Keratinocyte (primary cell): Measurements from ENCODE around the gene TMEM97. TPM values are rescaled to one million over a fixed set of nuclear protein-coding genes. Genes with fewer than 3 reads are reported as not detected.

Experiments
- DNase-seq: peaks from one replicate; pipeline ENCODE4 v3.0.0-alpha.2; 2011; ENCODE audit warnings: low read depth, missing footprints, low spot score
- FAIRE-seq: peaks from 2 replicates; lab custom pipeline; 2011; peaks lifted over from hg19 to GRCh38; lab: Jason Lieb, UNC
- H2AFZ ChIP-seq: 2 replicates; pipeline ENCODE4 v1.6.0; 2012; ENCODE audit warnings: low read length, control low read depth, inconsistent platforms; ENCODE audit not compliant: control insufficient read depth
- H3K27ac ChIP-seq: 2 replicates; pipeline ENCODE4 v1.5.1; 2011; ENCODE audit warnings: low read length; ENCODE audit not compliant: control insufficient read depth, insufficient read depth
- H3K27me3 ChIP-seq: 3 replicates; pipeline ENCODE4 v1.6.0; 2011; ENCODE audit warnings: low read length; ENCODE audit not compliant: control insufficient read depth, insufficient read depth; ENCODE audit errors: extremely low read depth
- H3K36me3 ChIP-seq, 2 experiments: 2 replicates in 1 of 2; 3 replicates in 1 of 2; pipeline ENCODE4 v1.5.1; 2011; ENCODE audit warnings: low read length in 2 of 2, mild to moderate bottlenecking in 1 of 2; ENCODE audit not compliant: control insufficient read depth in 2 of 2, insufficient read depth in 2 of 2; ENCODE audit errors: extremely low read depth in 1 of 2
- H3K4me1 ChIP-seq: 3 replicates; pipeline ENCODE4 v1.5.1; 2011; ENCODE audit warnings: low read length; ENCODE audit not compliant: control insufficient read depth, insufficient read depth; ENCODE audit errors: extremely low read depth
- H3K4me2 ChIP-seq: 3 replicates; pipeline ENCODE4 v1.6.0; 2011; ENCODE audit warnings: low read depth, low read length; ENCODE audit not compliant: control insufficient read depth, insufficient read depth; ENCODE audit errors: extremely low read depth
- H3K4me3 ChIP-seq, 3 experiments: fragments of 200-600 bp in 1 of 3; sonication (generic) in 1 of 3; 2 replicates in 2 of 3; 3 replicates in 1 of 3; pipeline ENCODE4 v1.5.1; 2011 to 2016; ENCODE audit warnings: low read length in 3 of 3, mild to moderate bottlenecking in 3 of 3, control low read depth in 2 of 3, inconsistent platforms in 1 of 3, low read depth in 1 of 3, mixed read lengths in 1 of 3, mixed run types in 1 of 3, moderate library complexity in 1 of 3; ENCODE audit not compliant: control insufficient read depth in 2 of 3, insufficient read depth in 2 of 3; ENCODE audit errors: extremely low read depth in 1 of 3
- H3K79me2 ChIP-seq: 2 replicates; pipeline ENCODE4 v1.6.0; 2012; ENCODE audit warnings: low read length; ENCODE audit not compliant: control insufficient read depth, insufficient read depth
- H3K9ac ChIP-seq: 3 replicates; pipeline ENCODE4 v1.6.0; 2011; ENCODE audit warnings: low read length; ENCODE audit not compliant: control insufficient read depth, insufficient read depth; ENCODE audit errors: extremely low read depth
- H3K9me1 ChIP-seq: 3 replicates; pipeline ENCODE4 v1.6.0; 2011; ENCODE audit warnings: low read length; ENCODE audit not compliant: control insufficient read depth, insufficient read depth; ENCODE audit errors: extremely low read depth
- H3K9me3 ChIP-seq: 2 replicates; pipeline ENCODE4 v1.5.1; 2012; ENCODE audit warnings: low read depth, low read length; ENCODE audit not compliant: control insufficient read depth
- H4K20me1 ChIP-seq: 3 replicates; pipeline ENCODE4 v1.6.0; 2011; ENCODE audit warnings: low read length; ENCODE audit not compliant: control insufficient read depth, insufficient read depth; ENCODE audit errors: extremely low read depth
- EZH2 ChIP-seq: IDR thresholded peaks from one replicate; pipeline ENCODE4 v1.6.1; 2012; ENCODE audit warnings: inconsistent platforms, mild to moderate bottlenecking, low read length, moderate library complexity
- dilution Hi-C: fragments of 300-500 bp; cut with MboI; formaldehyde crosslinking; loops from one replicate; pipeline ENCODE4 v1.7.0; 2020; ENCODE audit warnings: low sequenced_read_pairs; ENCODE audit not compliant: extremely low pct_ligation_motif_present
- polyA plus RNA-seq, 5 experiments: library from polyadenylated mRNA; depleted of rRNA in 3 of 5; stranded (reverse) in 3 of 5; stranded (forward) in 1 of 5; unstranded in 1 of 5; fragments of >200 nt; gene quantifications; 1 replicate in 1 of 5; 2 replicates in 3 of 5; 3 replicates in 1 of 5; pipeline versions ENCODE4 v1.2.1 to v1.2.3, GENCODE V29; 2011 to 2012; ENCODE audit warnings: missing spikeins in 2 of 5, low read depth in 1 of 5, low replicate concordance in 1 of 5
- TF ChIP-seq, protein P1 (sequence below), 3 experiments: IDR thresholded peaks in 1 of 3; conservative IDR thresholded peaks in 1 of 3; optimal IDR thresholded peaks in 1 of 3; 2 replicates in 2 of 3; 3 replicates in 1 of 3; pipeline versions ENCODE3 to v1.5.1; 2011; ENCODE audit warnings: low read length in 3 of 3, mild to moderate bottlenecking in 3 of 3, moderate library complexity in 2 of 3, control low read depth in 1 of 3, inconsistent platforms in 1 of 3; ENCODE audit not compliant: insufficient read depth in 2 of 3; ENCODE audit errors: extremely low read depth in 1 of 3

TMEM97 gene
- polyA plus RNA-seq, 1 donor (not counting 4 experiments of a cell fraction or from before 2014, with no cell fraction given): 29.9 TPM

DNA sequence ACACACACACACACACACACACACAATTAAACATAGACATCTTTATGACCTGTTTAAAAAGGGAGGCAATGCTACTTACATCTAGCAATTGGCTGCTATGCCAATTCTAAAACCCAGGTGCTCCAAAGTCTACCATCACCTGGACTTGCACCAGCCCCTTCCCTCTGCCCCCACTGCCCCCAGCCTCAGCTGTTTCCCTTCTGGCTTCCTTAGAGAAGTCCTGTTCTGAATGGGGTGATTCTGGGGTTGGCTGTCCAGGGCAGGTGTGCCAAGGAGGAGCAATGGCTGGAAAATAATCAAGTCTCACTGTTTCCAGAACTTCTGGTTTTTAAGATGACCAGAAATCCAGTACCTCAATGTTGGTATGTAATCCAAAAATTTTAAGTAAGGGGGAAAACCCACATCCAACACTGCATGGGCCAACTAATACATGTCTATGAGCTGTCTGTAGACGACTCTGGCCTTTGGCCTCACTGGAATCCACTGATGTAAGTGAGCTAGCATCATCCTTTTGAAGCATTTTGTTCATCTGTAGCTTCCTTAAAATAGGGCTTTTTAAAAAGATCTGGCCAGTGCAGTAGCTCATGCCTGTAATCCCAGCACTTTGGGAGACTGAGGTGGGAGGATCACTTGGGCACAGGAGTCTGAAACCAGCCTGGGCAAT is 14.2 kb downstream of the TMEM97 start:
- Histone ChIP-seq H3K79me2 (peaks cover 38% of the 10 kb centered on the region), H4K20me1 (peaks cover 9% of the 10 kb centered on the region), H3K9ac (no peak overlapping the region), H3K4me3 (no peak overlapping the region), H3K4me2 (no peak overlapping the region), H3K9me1 (peaks cover 3% of the 10 kb centered on the region), H3K27me3 (no peaks in the 10 kb centered on the region), H2AFZ (no peak overlapping the region), H3K9me3 (no peaks in the 10 kb centered on the region), H3K4me1 (peaks cover 27% of the 10 kb centered on the region), H3K27ac (no peak overlapping the region), H3K36me3 (peaks cover 6 to 14% of the 10 kb centered on the region in 2 experiments)
- DNase-seq (no peak), FAIRE-seq (no peak)
- dilution Hi-C loops: no loop called here
- TF ChIP-seq, protein P1, sequence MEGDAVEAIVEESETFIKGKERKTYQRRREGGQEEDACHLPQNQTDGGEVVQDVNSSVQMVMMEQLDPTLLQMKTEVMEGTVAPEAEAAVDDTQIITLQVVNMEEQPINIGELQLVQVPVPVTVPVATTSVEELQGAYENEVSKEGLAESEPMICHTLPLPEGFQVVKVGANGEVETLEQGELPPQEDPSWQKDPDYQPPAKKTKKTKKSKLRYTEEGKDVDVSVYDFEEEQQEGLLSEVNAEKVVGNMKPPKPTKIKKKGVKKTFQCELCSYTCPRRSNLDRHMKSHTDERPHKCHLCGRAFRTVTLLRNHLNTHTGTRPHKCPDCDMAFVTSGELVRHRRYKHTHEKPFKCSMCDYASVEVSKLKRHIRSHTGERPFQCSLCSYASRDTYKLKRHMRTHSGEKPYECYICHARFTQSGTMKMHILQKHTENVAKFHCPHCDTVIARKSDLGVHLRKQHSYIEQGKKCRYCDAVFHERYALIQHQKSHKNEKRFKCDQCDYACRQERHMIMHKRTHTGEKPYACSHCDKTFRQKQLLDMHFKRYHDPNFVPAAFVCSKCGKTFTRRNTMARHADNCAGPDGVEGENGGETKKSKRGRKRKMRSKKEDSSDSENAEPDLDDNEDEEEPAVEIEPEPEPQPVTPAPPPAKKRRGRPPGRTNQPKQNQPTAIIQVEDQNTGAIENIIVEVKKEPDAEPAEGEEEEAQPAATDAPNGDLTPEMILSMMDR (optimal IDR thresholded peaks at IDR 0.05 in 1 of 3, IDR thresholded peaks at IDR 0.05 in 1 of 3, conservative IDR thresholded peaks at IDR 0.05 in 1 of 3; ENCODE audit: extremely low read depth in 1 of 3, insufficient read depth in 2 of 3, low read length in 3 of 3): no peak
- TF ChIP-seq EZH2: no peak

DNA sequence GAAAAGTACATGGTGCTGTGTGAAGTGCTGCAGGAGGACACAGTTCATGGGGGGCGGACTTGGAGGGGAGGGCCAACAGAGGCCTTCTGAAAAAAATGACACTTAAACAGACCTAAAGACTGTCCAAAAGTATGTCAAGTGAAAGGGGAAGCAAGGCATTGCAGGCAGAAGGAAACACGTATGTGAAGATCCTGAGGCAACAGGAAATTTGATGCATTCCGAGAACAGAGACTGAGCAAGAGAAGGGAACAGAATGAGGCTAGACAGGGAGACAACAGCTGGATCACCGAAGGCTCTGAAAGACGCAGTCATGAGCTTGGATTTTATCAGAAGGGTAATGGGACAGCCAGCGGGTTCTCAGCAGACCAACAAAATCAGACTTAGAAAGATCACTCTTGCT is 15.2 kb downstream of the TMEM97 start:
- Histone ChIP-seq H3K4me2 (peak overlapping the region; percentile 93), H3K9ac (peak overlapping the region; percentile 99), H3K9me1 (peaks cover 7% of the 10 kb centered on the region), H2AFZ (no peak overlapping the region), H3K79me2 (peaks cover 47% of the 10 kb centered on the region), H3K4me3 (peak overlapping the region; percentile 74 to 97 (median 92)), H3K27me3 (no peaks in the 10 kb centered on the region), H3K27ac (no peak overlapping the region), H3K9me3 (no peaks in the 10 kb centered on the region), H4K20me1 (peaks cover 14% of the 10 kb centered on the region), H3K36me3 (peaks cover 11% of the 10 kb centered on the region in 2 experiments), H3K4me1 (peaks cover 33% of the 10 kb centered on the region)
- TF ChIP-seq EZH2: no peak
- TF ChIP-seq, protein P1 (optimal IDR thresholded peaks at IDR 0.05 in 1 of 3, IDR thresholded peaks at IDR 0.05 in 1 of 3, conservative IDR thresholded peaks at IDR 0.05 in 1 of 3; ENCODE audit: extremely low read depth in 1 of 3, insufficient read depth in 2 of 3, low read length in 3 of 3): no peak
- DNase-seq: no peak
- dilution Hi-C loops: no loop called here
- no peak for FAIRE-seq
